Adrenal gland (tissue), 5 donors: ENCODE data around the gene C16orf54.

Source experiments
- CTCF ChIP-seq, 6 experiments: fragments of 450-650 bp in 4 of 6; fragments of 200-600 bp in 2 of 6; sonication (generic) in 1 of 6; IDR thresholded peaks; 1 replicate in 5 of 6; 2 replicates in 1 of 6; pipeline versions ENCODE4 v1.5.1 to v1.8.0; 2016 to 2021; ENCODE audit warnings: antibody characterized with exemption in 6 of 6, mild to moderate bottlenecking in 2 of 6, moderate library complexity in 1 of 6
- POLR2A ChIP-seq, 2 donors: fragments of 450-650 bp; IDR thresholded peaks; one replicate each; pipeline ENCODE4 v1.6.1; 2017; ENCODE audit warnings: antibody characterized with exemption in 2 of 2, mild to moderate bottlenecking in 2 of 2, moderate library complexity in 1 of 2
- donor health status: DM: no; HTN: no; CAD: no.

- TF ChIP-seq CTCF (IDR thresholded peaks at IDR 0.05) (no peak), POLR2A (IDR thresholded peaks at IDR 0.05) (no peak)
These were observed 48.4 kb downstream of the C16orf54 start for GRCh38 chr16:29697391-29697790.
